GM19240 (cell line): ENCODE data around the gene TOLLIP.

Source experiments
- DNase-seq: peaks from one replicate; pipeline ENCODE4 v3.0.0; 2011; ENCODE audit warnings: low spot score; ENCODE audit not compliant: insufficient read length

TOLLIP gene

DNA sequence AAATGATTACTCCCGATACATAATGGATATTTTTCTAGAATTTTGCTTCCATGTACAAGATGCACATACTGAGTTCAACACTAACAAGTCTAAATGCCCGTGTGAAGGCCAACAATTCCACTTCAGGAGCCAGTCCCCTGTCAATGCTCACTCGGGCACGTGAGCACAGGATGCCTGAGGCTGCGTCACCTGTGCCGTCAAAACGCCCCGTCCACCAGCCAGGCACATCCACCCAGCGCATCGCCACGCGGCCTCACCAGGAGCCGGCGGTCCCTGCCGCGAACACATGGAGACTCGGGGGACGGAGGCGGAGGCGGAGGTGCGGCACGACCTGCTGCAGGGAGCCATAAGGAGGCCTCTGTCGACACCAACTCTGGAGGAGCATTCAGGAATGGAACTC lies 9.8 kb downstream of the TOLLIP start:
- no peak for DNase-seq

DNA sequence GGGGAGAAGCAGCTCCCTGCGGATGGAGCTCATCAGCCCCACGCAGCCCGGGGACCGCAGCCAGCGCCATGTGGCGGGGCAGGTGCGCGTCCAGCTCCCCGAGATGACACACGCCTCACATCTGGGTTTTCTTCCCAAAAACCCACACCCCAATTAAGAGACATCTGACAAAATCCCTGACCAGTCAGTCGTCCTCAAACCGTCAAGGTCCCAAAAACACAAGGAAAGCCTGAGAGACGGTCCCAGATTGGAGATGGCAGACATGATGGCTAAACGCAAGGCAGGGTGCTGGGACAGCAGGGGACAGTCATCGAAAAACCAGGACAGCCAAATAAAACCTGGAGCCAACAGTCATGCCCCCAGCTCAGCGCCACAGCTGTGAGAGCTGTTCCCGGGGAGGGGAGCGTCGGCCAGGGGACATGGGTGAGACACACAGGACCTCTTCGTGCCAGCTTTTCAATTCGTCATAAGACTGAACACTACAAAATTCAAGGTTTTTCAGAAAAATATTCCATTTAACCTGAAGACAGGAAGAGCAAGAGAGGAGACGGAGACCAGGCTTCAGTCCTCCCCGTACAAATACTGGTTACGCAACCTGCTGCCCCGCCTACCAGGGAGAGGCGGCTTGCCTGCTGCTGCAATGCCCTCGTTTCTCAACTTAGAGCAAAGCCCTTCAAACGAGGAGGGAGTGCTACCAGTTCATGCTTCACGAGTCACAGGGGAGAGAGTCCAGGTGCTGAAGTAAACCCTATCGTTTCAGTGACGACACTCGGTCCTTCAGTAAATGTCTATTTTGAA lies 10.5 kb downstream of the TOLLIP start:
- no peak for DNase-seq

DNA sequence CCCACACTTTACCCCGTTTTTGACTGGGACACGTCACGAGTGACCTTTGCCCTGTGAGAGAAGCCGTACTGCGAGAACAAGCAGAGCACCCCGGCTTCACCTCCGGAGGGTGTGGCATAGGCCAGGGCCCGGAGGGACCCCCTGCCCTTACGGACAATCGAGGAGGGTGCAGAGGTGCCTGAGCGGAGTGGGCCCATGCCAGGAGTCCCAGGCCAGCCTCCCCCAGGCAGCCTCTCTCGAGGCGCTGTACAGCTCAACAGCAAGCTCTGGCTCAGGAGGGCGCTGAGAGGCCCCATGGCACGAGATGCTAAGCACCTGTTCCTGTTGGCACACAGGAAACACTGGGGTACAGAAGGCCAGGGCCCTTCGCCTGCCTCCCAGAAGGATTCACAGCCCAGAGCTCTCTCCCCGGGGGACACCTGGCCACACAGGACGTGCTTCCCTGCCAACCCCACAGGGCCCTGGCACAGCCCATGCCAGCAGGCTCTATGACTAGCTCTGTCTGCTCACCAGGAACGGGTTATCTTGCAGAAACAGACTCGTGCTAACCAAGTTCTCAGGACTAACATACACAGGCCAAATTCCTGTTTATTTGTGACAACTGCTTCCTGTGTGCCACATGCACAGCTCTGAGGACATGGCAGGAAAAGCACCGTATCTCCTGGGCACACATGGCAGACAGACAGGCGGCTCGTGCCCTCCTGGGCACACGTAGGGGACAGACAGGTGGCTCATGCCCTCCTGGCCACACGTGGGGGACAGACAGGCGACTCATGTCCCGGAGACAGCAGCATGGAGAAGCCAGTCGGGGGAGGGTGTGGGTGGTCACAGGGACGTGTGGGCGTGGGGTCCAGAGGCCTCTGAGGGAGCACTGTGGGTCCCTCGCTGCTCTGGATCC lies 11.6 kb downstream of the TOLLIP start:
- no peak for DNase-seq

DNA sequence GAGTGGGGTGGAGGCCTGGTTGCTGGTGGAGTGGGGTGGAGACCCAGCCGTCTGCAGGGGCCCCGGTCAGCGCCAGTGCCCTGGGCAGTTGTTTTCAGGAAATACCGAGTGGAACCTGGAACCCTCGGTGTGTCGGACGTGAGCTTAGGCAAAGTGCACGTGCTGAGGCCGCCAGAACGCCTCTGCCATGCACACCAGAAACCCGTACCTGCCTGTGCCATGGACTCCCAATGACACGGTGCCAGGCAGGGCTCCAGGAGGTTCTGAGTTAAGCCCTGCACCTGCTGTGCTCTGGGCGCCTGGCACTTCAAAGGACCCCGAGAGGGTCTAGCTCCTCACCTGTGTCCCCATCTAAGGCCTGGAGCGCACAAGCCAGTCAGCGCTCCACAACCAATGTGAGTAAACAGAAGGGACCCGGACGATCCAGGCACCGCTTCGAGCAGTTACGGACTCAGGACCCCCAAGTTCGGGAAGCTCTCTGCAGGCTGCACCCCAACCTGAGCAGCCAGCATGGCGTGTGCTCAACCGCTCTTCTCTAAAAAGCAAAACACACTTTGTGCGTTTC lies 12.3 kb downstream of the TOLLIP start:
- no peak for DNase-seq

DNA sequence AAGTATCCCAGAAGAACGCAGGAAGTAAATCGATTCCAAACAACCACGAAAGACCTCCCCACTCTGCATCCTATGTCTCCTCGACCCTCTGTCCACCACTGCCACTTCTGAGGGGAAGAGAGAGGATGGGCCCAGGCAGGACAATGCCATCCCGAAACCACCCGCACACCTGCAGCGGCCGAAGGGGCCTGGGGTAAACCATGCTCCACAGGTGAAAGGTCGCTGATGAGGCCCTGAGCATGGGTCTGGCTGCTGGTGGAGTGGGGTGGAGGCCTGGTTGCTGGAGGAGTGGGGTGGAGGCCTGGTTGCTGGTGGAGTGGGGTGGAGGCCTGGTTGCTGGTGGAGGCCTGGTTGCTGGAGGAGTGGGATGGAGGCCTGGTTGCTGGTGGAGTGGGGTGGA lies 13.1 kb downstream of the TOLLIP start:
- DNase-seq: no peak

DNA sequence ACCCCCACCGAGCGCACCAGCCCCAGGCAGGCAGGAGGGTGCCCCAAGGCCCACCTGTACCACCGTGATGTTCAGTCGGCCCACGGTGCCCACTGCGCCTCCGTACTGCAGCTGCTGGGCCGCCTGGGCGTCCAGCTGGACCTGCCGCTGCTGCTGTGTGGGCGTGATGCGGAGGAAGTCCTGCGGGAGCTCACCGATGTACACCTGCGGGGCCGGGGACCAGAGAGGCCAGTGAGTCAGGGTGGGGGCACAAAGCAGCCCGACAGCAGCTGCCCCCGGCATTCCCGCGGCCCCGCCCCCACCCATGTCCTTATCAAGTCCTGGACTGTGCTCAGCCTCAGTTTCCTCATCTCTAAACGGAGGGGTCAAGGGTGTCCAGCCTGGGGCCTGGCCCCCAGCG lies 13.8 kb downstream of the TOLLIP start:
- no peak for DNase-seq

DNA sequence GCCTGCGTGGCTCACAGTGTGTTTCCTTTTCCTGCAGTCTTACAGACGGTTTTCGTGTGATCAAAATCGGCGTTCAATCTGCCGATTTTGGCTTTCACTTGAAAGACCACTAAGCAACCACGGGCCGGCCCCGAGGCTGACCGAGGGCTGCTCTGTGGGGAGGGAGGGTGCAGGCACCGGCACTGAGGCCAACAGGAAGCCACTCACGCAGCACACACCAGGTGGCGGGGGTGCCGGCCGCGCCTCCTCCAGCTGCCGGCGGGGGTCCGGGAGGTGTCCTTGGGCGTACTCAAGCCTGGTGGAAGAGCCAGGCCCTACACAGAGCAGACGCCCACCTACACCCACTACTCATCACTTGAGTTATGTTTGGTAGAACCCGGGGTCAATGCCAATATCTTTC lies 14.3 kb downstream of the TOLLIP start:
- DNase-seq: no peak

DNA sequence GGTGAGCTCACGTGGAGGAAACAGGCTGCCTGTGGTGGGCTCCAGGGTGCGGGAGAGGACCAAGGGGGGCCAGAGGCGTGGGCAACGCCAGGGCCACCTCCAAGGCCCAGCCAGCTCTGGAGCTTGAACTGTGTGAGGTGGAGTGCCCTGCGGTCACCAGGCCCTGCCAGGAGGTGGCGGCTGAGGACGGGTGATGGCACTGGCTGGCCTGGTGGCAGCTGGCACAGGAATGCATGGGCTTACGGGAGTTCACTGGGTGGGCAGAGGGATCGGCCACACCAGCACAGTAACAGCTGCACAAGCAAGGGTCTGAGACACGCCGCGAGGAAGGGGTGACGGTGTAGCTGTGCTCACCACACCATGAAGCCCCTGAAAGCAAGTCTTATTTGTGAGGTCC lies 15.8 kb downstream of the TOLLIP start:
- no peak for DNase-seq

DNA sequence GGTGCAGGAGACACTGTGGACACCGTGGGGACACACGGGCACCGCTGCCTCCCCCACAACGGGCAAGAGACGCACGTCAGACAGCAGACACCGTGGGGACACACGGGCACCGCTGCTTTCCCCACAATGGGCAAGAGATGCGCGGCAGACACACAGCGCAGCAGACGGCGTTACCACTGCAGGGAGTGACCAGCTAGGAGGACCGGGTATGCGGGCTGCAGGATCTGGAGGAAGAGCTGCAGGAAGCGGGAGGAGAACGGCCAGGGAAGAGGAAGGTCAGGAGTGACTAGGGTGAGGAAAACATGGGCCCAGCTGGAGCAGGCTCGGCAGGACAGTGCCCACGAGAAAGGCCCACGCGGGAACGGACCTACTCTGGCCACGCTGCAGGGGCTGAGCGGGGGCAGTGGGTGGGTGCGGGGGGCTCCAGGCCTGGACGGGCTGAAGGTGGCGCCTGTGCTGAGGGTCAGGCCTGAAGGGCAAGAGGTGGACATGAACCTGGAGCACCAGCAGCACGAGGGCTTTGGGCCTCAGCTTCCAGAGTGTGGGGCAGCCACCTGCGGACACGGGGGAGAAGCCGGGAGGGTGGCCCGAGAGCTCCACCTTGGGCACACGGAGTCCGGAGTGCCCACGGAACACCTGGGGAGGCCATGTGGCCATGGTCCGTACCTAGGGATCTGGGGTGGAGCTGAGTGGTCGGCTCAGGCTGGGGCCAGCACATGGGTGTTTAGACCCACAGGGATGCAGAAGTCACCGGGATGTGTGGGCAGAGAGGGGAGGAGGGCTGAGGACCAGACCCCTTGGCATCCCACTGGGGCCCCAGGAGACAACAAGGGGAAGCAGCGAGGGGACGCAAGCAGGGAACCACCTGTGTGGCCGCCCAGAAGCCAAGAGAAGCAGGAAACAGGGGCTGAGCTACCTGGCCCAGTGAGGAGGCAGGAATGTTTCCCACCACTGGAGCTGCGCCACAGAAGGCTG lies 16.5 kb downstream of the TOLLIP start:
- DNase-seq: no peak

DNA sequence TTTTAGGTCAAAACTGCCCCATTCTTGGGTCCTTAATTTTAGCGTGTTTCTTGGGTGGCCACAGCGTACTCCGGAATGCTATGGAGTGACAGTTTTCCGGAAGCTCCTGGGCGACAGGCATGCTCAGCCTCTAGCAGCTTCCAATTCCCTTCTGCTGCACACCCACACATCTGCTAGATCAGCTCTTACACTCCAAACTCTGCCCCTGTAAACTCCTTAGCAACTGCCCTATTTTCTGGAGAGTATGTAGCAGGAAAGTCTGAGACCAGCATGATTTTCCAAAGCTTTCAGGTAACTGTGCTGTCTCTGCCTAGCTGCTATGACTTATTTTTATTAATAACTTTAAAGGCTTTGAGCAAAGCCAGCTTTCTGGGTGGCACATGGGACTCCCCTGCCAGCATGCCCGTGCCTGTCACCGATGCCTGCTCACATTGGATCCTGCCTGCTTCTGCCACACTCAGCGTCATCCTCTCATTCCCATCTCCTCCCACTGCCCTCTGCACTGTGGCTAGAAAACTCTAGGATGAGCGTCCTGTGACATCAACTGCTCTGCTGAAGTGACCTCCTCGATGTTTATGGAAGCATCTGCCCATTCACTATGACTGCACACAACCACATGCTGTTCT lies 17.3 kb downstream of the TOLLIP start:
- DNase-seq: no peak

DNA sequence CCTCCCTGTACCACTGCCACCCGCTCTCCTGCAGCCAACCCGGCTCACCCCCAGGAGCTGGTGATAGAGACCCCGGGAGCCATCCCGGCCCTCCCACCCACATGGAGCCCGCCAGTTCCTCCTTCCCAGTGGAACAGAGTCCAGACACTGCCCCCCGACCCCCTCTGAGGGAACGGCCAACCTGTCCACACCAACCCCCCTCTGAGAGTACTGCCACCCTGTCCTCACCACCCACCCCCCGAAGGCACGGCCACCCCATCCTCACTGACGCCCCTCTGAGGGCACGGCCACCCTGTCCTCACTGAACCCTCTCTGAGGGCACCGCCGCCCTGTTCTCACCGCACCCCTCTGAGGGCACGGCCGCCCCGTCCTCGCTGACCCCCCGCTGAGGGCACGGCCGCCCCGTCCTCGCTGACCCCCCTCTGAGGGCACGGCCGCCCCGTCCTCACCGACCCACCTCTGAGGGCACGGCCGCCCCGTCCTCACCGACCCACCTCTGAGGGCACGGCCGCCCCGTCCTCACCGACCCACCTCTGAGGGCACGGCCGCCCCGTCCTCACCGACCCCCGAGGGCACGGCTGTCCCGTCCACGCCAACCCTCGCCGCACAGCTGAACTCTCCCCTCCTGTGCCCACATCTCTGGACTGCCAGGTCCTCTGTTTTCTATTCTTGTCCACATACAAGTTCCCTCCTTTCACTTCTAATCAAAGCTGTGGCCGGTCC lies 18.0 kb downstream of the TOLLIP start:
- no peak for DNase-seq

DNA sequence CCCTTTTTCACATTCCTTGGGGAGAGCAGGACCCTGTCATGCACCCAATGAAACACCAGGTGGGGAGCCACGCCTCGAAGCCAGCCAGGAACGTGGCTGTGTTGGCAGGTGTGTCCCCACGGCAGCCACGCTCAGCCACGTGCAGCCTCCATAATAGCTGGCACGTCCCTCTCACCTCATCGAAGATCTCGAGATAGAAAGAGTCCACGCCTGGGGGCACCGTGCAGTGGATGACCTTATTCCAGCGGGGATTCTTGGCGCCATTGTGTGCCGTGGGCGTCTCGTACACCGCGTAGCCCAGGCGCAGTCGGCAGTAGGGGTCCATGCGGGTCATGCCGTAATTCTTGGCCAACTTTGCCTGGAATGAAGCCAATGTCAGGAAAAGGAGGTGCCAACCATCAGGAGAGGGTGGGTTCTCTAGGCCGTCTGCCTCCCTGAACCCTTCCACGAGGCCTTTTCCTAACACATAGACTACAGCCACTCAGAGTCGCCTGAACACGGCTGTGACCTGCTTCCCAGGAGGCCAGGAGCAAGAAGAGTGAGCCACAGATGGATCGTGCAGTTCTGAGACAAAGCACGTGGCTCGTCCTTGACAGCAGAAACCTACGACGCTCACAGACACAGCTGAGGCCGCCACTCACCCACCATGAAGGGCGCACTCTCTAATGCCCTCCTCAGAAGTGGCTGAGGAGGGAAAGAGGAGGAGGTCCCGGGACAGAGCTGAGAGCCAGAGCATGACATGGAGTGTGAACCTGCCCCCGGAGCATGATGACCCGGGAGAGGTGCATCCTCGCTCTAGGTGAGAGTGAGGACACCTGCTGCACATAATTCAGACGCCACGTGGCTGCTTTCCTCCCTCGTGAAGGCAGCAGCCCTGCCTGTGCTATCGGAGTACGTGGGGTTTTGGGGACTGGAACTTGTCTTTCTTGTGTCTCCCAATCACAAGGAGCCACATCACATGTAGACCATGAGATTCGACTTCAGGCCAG lies 19.1 kb downstream of the TOLLIP start:
- DNase-seq: no peak

DNA sequence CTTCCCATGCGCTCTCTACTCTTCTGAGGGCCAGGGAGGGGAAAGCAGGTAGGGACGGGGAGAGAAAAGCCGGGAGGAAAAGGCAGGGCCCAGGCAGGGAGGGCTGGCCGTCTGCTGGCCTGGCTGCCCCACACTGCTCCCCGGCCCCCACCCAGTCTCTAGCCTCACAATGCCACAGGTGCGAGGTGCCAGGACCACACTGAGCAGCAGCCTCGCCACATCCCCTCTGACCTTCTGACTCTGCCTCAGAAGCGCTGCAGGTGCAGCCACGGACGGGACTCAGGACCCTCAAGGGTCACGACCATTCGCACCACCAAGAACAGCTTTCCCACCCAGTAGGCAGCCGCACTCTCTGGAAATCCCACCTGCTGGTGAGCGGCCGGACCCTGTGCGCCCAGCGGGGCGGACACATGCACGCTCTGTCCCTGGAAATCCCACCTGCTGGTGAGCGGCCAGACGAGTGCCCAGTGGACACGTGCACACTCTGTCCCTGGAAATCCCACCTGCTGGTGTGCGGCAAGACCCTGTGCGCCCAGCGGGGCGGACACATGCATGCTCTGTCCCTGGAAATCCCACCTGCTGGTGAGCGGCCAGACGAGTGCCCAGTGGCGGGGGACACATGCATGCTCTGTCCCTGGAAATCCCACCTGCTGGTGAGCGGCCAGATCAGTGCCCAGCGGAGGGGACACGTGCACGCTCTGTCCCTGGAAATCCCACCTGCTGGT lies 20.1 kb downstream of the TOLLIP start:
- no peak for DNase-seq

DNA sequence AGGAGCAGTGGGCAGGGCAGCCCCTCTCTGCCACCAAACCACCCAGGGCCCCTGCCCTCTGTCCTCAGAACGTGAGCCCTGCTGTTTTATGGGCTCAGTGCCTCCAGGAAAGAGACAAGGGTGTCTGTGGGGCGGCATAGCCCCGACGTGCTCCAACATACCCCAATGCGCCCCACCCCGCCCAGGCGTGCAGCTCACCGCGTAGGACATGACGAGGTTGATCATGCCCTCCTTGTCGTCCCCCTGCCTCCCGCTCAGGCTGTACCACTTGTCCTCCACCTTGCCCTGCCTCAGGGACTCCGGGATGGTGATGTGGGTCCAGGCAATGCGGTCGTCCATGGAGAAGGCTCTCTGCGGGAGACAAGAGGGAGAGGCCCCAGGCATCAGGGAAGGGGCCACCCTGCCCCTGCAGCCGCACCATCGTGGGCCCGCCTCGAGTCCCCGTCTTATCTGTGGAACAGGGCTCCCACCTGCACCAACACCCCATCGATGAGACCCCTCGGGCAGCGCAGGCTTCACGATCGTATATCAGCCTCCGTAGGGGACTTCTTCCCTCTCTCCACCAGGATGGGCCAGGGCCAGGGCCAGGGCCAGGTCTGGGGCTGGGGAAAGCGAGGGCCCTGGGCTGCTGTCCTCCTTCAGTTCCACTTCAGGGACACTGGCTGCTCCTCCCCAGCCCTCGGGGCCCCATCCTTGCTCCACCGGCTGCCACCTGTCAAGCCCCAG lies 20.8 kb downstream of the TOLLIP start:
- DNase-seq: no peak

DNA sequence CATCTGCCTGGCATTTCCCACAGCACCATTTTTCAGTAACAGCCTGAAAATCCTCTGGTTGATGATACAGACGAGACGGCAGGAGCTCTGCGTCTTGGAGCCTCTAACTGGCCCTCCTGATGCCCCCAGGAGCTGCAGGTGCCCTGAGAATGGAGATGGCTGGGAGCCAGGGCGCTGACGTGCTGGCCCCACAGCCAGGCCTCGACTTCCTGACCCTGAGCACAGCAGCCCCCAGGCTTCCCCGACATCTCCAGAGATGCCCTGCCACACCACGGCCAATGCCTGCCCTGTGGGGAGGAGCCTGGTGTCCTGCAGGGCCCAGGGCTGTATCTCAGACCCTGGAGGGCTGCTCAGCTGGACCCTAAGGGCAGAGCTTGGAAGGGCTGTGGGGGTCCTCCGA lies 21.5 kb downstream of the TOLLIP start:
- DNase-seq: no peak

DNA sequence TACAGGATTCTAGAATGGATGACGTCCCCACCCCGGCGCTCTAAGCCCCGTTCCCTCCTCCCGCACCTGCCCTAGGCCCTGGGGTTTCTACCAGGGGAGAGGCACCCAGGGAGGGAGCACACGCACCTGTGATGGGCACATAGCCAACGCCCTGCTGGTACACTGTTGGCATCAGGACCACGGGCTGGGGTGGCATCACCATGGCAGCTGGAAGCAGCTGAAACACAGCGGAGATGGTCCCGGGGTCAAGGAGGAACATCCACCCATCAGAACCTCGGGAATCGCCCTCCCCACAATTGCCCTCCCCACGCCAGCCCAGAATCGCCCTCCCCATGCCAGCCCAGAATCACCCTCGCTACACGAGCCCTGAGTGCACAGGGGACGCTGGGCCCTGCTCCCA lies 23.6 kb downstream of the TOLLIP start:
- DNase-seq: no peak

DNA sequence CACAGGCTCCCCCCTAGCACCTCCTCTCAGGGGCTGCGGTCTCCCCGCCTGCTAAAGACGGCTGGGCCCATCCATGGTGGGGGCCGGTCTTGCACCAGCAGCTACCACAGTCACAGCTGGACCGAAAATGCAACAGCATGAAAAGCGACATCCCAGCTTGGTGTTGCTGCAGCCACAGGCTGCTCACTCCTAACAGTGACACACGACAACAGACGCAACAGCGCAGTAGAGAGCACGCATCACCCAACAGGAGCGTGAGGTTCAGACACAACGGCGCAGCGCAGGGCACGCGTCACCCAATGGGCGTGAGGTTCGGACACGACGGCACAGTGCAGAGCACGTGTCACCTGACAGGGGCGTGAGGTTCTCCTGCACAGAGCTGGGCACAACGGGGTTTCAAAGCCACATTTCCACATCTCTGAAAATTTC lies 24.1 kb downstream of the TOLLIP start:
- DNase-seq: no peak
